Transverse colon (tissue), 4 donors: ENCODE results near the gene KRT3. TPM values are rescaled to one million over a fixed set of nuclear protein-coding genes. Genes with fewer than 3 reads are reported as not detected.

Experiments used
- DNase-seq: peaks from one replicate; pipeline ENCODE4 v3.0.0-alpha.2; 2019
- H3K27ac ChIP-seq, 4 donors: fragments of 200-600 bp; sonication (generic); 2 replicates each; pipeline ENCODE4 v1.5.1; 2016 to 2018; ENCODE audit warnings: inconsistent platforms in 4 of 4
- H3K27me3 ChIP-seq: fragments of 200-600 bp; sonication (generic); 2 replicates; pipeline ENCODE4 v1.5.1; 2017; ENCODE audit warnings: inconsistent platforms
- H3K36me3 ChIP-seq, 4 donors: fragments of 200-600 bp; sonication (generic); 2 replicates each; pipeline ENCODE4 v1.5.1; 2017 to 2019; ENCODE audit warnings: inconsistent platforms in 4 of 4
- H3K4me1 ChIP-seq, 4 donors: fragments of 200-600 bp; sonication (generic); 2 replicates each; pipeline ENCODE4 v1.5.1; 2017 to 2020; ENCODE audit warnings: inconsistent platforms in 4 of 4
- H3K4me3 ChIP-seq, 4 donors: fragments of 200-600 bp; sonication (generic); 1 replicate in 1 of 4; 2 replicates in 3 of 4; pipeline versions ENCODE4 v1.5.1 to v1.6.1; 2017 to 2019; ENCODE audit warnings: inconsistent platforms in 4 of 4
- H3K9me3 ChIP-seq, 2 donors: fragments of 200-600 bp; sonication (generic); 2 replicates each; pipeline ENCODE4 v1.5.1; 2017 to 2019; ENCODE audit warnings: inconsistent platforms in 2 of 2
- CTCF ChIP-seq, 5 experiments: fragments of 200-600 bp in 3 of 5; fragments of 450-650 bp in 2 of 5; sonication (generic) in 3 of 5; IDR thresholded peaks; 1 replicate in 2 of 5; 2 replicates in 3 of 5; pipeline ENCODE4 v1.5.1; 2016 to 2017; ENCODE audit warnings: antibody characterized with exemption in 5 of 5, inconsistent platforms in 3 of 5, mild to moderate bottlenecking in 2 of 5, moderate library complexity in 1 of 5
- EP300 ChIP-seq: sonication (generic); formaldehyde crosslinking; IDR thresholded peaks from one replicate; pipeline ENCODE4 v1.6.1; 2017; ENCODE audit warnings: antibody characterized with exemption, low read depth
- POLR2A ChIP-seq: fragments of 450-650 bp; IDR thresholded peaks from one replicate; pipeline ENCODE4 v1.6.1; 2016; ENCODE audit warnings: antibody characterized with exemption, mild to moderate bottlenecking, moderate library complexity
- POLR2AphosphoS5 ChIP-seq, 3 donors: sonication (generic); formaldehyde crosslinking; IDR thresholded peaks; one replicate each; pipeline ENCODE4 v1.6.1; 2016; ENCODE audit warnings: antibody characterized with exemption in 3 of 3
- WGBS, 2 donors: methylation state at CpG; one replicate each; pipeline ENCODE4 v1.1.5; 2018; ENCODE audit warnings: low coverage in 1 of 2; 5-methylcytosine and 5-hydroxymethylcytosine counted together
- in situ Hi-C, 4 donors: fragments of 200-750 bp; cut with MboI; loops; one replicate each; pipeline versions ENCODE4 v1.15.0 to v1.15.1; 2017; ENCODE audit warnings: low sequenced_read_pairs in 3 of 4, low pct_ligation_motif_present in 1 of 4, low pct_unique_long_range_greater_than_20kb in 1 of 4
- intact Hi-C: fragments of 100-400 bp; cut with DNase I; formaldehyde crosslinking; loops from one replicate; pipeline ENCODE4 v1.15.1; 2023; ENCODE audit warnings: low total_unique reads
- total RNA-seq, 4 donors: library from RNA; depleted of rRNA; stranded (reverse); fragments of >200 nt; gene quantifications; one replicate each; pipeline ENCODE4 v1.1.0, GENCODE V29; 2016

The KRT3 gene
- total RNA-seq, 4 donors from 2014 or later = not detected

GRCh38 chr12:52788192-52788875 lies 7.6 kb downstream of the KRT3 start:
- no peaks in the 10 kb centered on the region for H3K36me3 ChIP-seq
- no peaks in the 10 kb centered on the region for H3K9me3 ChIP-seq
- no peak for DNase-seq
- H3K4me1 ChIP-seq = peaks cover 0 to 7% (median 2%) of the 10 kb centered on the region in 4 donors
- intact Hi-C loops = no loop called here
- in situ Hi-C loops = no loop called here
- TF ChIP-seq EP300 = no peak
- TF ChIP-seq CTCF (IDR thresholded peaks at IDR 0.05) = no peak
- no peak for TF ChIP-seq POLR2A
- no peak for TF ChIP-seq POLR2AphosphoS5 (IDR thresholded peaks at IDR 0.05)
- H3K27me3 ChIP-seq = peaks cover 9% of the 10 kb centered on the region
- no peak overlapping the region for H3K4me3 ChIP-seq
- H3K27ac ChIP-seq = no peak overlapping the region
- 71% methylated on average over 6 of the region's 6 CpGs; no CpG with 5 or more reads in 1 of the 2 donors for WGBS, 2 donors

- in situ Hi-C loops = no loop called here
- no peak for TF ChIP-seq POLR2A
- TF ChIP-seq EP300 = no peak
- no peak for TF ChIP-seq POLR2AphosphoS5 (IDR thresholded peaks at IDR 0.05)
- TF ChIP-seq CTCF (IDR thresholded peaks at IDR 0.05) = no peak
- no peak for DNase-seq
- Histone ChIP-seq H3K4me1 (peaks cover 0 to 7% (median 2%) of the 10 kb centered on the region in 4 donors), H3K9me3 (no peaks in the 10 kb centered on the region), H3K27me3 (peaks cover 9% of the 10 kb centered on the region), H3K27ac (no peak overlapping the region), H3K4me3 (no peak overlapping the region), H3K36me3 (no peaks in the 10 kb centered on the region)
- intact Hi-C loops = no loop called here
- 0 to 68% methylated on average over 1 to 6 of the region's 6 CpGs for WGBS, 2 donors
These were observed 8.4 kb downstream of the KRT3 start for GRCh38 chr12:52787324-52788191.

GRCh38 chr12:52784909-52785308 lies 11.0 kb downstream of the KRT3 start:
- no peak for DNase-seq
- Histone ChIP-seq H3K4me3 (no peak overlapping the region), H3K27me3 (peaks cover 9% of the 10 kb centered on the region), H3K36me3 (no peaks in the 10 kb centered on the region), H3K4me1 (peaks cover 0 to 3% (median 1%) of the 10 kb centered on the region in 4 donors), H3K9me3 (no peaks in the 10 kb centered on the region), H3K27ac (no peak overlapping the region)
- TF ChIP-seq EP300 (no peak), POLR2AphosphoS5 (IDR thresholded peaks at IDR 0.05) (no peak), POLR2A (no peak), CTCF (IDR thresholded peaks at IDR 0.05) (no peak)
- 76% methylated on average over 3 of the region's 3 CpGs; no CpG with 5 or more reads in 1 of the 2 donors for WGBS, 2 donors
- in situ Hi-C loops = no loop called here
- intact Hi-C loops = no loop called here

GRCh38 chr12:52783563-52784316 lies 12.2 kb downstream of the KRT3 start:
- H3K27ac ChIP-seq = no peak overlapping the region
- H3K9me3 ChIP-seq = no peaks in the 10 kb centered on the region
- no peaks in the 10 kb centered on the region for H3K4me1 ChIP-seq
- 76 to 79% methylated on average over 3 to 7 of the region's 7 CpGs for WGBS, 2 donors
- H3K36me3 ChIP-seq = no peaks in the 10 kb centered on the region
- no peak overlapping the region for H3K4me3 ChIP-seq
- in situ Hi-C loops (no loop called here), intact Hi-C loops (no loop called here)
- DNase-seq = no peak
- no peak for TF ChIP-seq EP300
- TF ChIP-seq CTCF (IDR thresholded peaks at IDR 0.05) = no peak
- TF ChIP-seq POLR2AphosphoS5 (IDR thresholded peaks at IDR 0.05) = no peak
- TF ChIP-seq POLR2A = no peak
- H3K27me3 ChIP-seq = peaks cover 2% of the 10 kb centered on the region
